MM.1S (cell line): ENCODE data around the gene CREB5.

Source experiments
- CTCF ChIP-seq: fragments of 300-600 bp; sonication (generic); IDR thresholded peaks from 2 replicates; pipeline ENCODE4 v1.5.1; 2016; ENCODE audit warnings: antibody characterized with exemption, low read length, mixed read lengths
- EZH2 ChIP-seq: fragments of 300-600 bp; sonication (generic); optimal IDR thresholded peaks from 2 replicates; pipeline ENCODE3; 2017; ENCODE audit warnings: low read depth, mild to moderate bottlenecking, antibody characterized with exemption, low read length, mixed read lengths

- TF ChIP-seq CTCF (no peak), EZH2 (no peak)
Observed at GRCh38 chr7:28732071-28732869, 320.0 kb downstream of the CREB5 start.
